Measurements from ENCODE around the gene ASPHD2.

The ASPHD2 gene

GRCh38 chr22:26391091-26391490 is 38.0 kb upstream of the ASPHD2 start:
- Histone ChIP-seq H3K4me1 (ENCODE audit: control insufficient read depth, low read length) (peaks cover 6% of the 10 kb centered on the region), H3K4me2 (ENCODE audit: low read length) (no peak overlapping the region), H3K9me3 (ENCODE audit: control insufficient read depth, insufficient read depth, low read length) (no peaks in the 10 kb centered on the region), H3K27me3 (ENCODE audit: control insufficient read depth, low read length) (no peaks in the 10 kb centered on the region), H3K9me2 (replicated peaks; ENCODE audit: control insufficient read depth, low read length) (no peaks in the 10 kb centered on the region), H3K79me2 (ENCODE audit: control insufficient read depth, low read length) (no peaks in the 10 kb centered on the region), H4K20me1 (ENCODE audit: control insufficient read depth, insufficient read depth, low read depth, low read length) (no peaks in the 10 kb centered on the region), H3K36me3 (ENCODE audit: control insufficient read depth, low read length) (no peaks in the 10 kb centered on the region), H3K27ac (ENCODE audit: low read depth, low read length) (no peak overlapping the region), H3F3A (ENCODE audit: control insufficient read depth, insufficient read depth) (no peaks in the 10 kb centered on the region), H3K4me3 (ENCODE audit: low read length) (no peak overlapping the region)
- TF ChIP-seq, protein P1, sequence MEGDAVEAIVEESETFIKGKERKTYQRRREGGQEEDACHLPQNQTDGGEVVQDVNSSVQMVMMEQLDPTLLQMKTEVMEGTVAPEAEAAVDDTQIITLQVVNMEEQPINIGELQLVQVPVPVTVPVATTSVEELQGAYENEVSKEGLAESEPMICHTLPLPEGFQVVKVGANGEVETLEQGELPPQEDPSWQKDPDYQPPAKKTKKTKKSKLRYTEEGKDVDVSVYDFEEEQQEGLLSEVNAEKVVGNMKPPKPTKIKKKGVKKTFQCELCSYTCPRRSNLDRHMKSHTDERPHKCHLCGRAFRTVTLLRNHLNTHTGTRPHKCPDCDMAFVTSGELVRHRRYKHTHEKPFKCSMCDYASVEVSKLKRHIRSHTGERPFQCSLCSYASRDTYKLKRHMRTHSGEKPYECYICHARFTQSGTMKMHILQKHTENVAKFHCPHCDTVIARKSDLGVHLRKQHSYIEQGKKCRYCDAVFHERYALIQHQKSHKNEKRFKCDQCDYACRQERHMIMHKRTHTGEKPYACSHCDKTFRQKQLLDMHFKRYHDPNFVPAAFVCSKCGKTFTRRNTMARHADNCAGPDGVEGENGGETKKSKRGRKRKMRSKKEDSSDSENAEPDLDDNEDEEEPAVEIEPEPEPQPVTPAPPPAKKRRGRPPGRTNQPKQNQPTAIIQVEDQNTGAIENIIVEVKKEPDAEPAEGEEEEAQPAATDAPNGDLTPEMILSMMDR (IDR thresholded peaks at IDR 0.05; ENCODE audit: low read depth, low read length, poor library complexity, severe bottlenecking), result no peak
- no peak for TF ChIP-seq EZH2phosphoT487 (IDR thresholded peaks at IDR 0.05; ENCODE audit: borderline replicate concordance, low read length)

- no peaks in the 10 kb centered on the region for H3K27me3 ChIP-seq (ENCODE audit: control insufficient read depth, low read length)
- H3K9me2 ChIP-seq (replicated peaks; ENCODE audit: control insufficient read depth, low read length), result no peaks in the 10 kb centered on the region
- H4K20me1 ChIP-seq (ENCODE audit: control insufficient read depth, insufficient read depth, low read depth, low read length), result no peaks in the 10 kb centered on the region
- no peak overlapping the region for H3K4me3 ChIP-seq (ENCODE audit: low read length)
- TF ChIP-seq, protein P1 (IDR thresholded peaks at IDR 0.05; ENCODE audit: low read depth, low read length, poor library complexity, severe bottlenecking), result no peak
- TF ChIP-seq EZH2phosphoT487 (IDR thresholded peaks at IDR 0.05; ENCODE audit: borderline replicate concordance, low read length), result no peak
- no peaks in the 10 kb centered on the region for H3K79me2 ChIP-seq (ENCODE audit: control insufficient read depth, low read length)
- H3K9me3 ChIP-seq (ENCODE audit: control insufficient read depth, insufficient read depth, low read length), result no peaks in the 10 kb centered on the region
- no peak overlapping the region for H3K4me2 ChIP-seq (ENCODE audit: low read length)
- no peak overlapping the region for H3K27ac ChIP-seq (ENCODE audit: low read depth, low read length)
- no peaks in the 10 kb centered on the region for H3F3A ChIP-seq (ENCODE audit: control insufficient read depth, insufficient read depth)
- H3K4me1 ChIP-seq (ENCODE audit: control insufficient read depth, low read length), result peaks cover under 1% of the 10 kb centered on the region; the same call in 1 of the 2 replicates
- no peaks in the 10 kb centered on the region for H3K36me3 ChIP-seq (ENCODE audit: control insufficient read depth, low read length)
These were observed 37.4 kb upstream of the ASPHD2 start for GRCh38 chr22:26391623-26392022.

GRCh38 chr22:26393929-26394328 is 35.1 kb upstream of the ASPHD2 start:
- H3K9me3 ChIP-seq (ENCODE audit: control insufficient read depth, insufficient read depth, low read length), result no peaks in the 10 kb centered on the region
- no peaks in the 10 kb centered on the region for H3F3A ChIP-seq (ENCODE audit: control insufficient read depth, insufficient read depth)
- H3K36me3 ChIP-seq (ENCODE audit: control insufficient read depth, low read length), result no peaks in the 10 kb centered on the region
- no peaks in the 10 kb centered on the region for H3K27me3 ChIP-seq (ENCODE audit: control insufficient read depth, low read length)
- H3K4me1 ChIP-seq (ENCODE audit: control insufficient read depth, low read length), result 0 out of 2 replicates have a peak, but pooled peaks cover 1% of the 10 kb centered on the region
- no peak overlapping the region for H3K4me3 ChIP-seq (ENCODE audit: low read length)
- TF ChIP-seq, protein P1 (IDR thresholded peaks at IDR 0.05; ENCODE audit: low read depth, low read length, poor library complexity, severe bottlenecking), result no peak
- no peak for TF ChIP-seq EZH2phosphoT487 (IDR thresholded peaks at IDR 0.05; ENCODE audit: borderline replicate concordance, low read length)
- H3K9me2 ChIP-seq (replicated peaks; ENCODE audit: control insufficient read depth, low read length), result no peaks in the 10 kb centered on the region
- no peaks in the 10 kb centered on the region for H4K20me1 ChIP-seq (ENCODE audit: control insufficient read depth, insufficient read depth, low read depth, low read length)
- H3K4me2 ChIP-seq (ENCODE audit: low read length), result no peak overlapping the region
- no peak overlapping the region for H3K27ac ChIP-seq (ENCODE audit: low read depth, low read length)
- no peaks in the 10 kb centered on the region for H3K79me2 ChIP-seq (ENCODE audit: control insufficient read depth, low read length)

All from DOHH2 (cell line).